ENCODE data around the gene UPF2. TPM values are rescaled to one million over a fixed set of nuclear protein-coding genes. Genes with fewer than 3 reads are reported as not detected.

Gene UPF2
- total and polyA plus RNA-seq, 2 of the 4 experiments (the other 2 are of a cell fraction) = 9.2 to 14.3 TPM

GRCh38 chr10:11894381-11895107 is 148.1 kb downstream of the UPF2 start:
- no peak for DNase-seq
- Histone ChIP-seq H3K18ac (ENCODE audit: low read depth, low read length) (no peak overlapping the region), H4K91ac (ENCODE audit: insufficient read depth, low read depth, low read length) (no peak overlapping the region), H3K9me3 (ENCODE audit: control insufficient read depth, insufficient read depth, low read length) (no peaks in the 10 kb centered on the region), H4K5ac (ENCODE audit: low read depth, low read length) (no peak overlapping the region), H3K4me1 (ENCODE audit: control insufficient read depth, insufficient read depth, low read length) (peaks cover 3% of the 10 kb centered on the region; the same call in 1 of the 2 replicates), H2BK120ac (ENCODE audit: low read depth, low read length) (no peak overlapping the region), H4K20me1 (ENCODE audit: insufficient read depth, low read length) (no peaks in the 10 kb centered on the region), H2BK20ac (ENCODE audit: low read depth, low read length) (no peak overlapping the region), H3K36me3 (ENCODE audit: control insufficient read depth, insufficient read depth, low read length) (no peaks in the 10 kb centered on the region), H3K9me1 (ENCODE audit: insufficient read depth, low read length) (peaks cover 7% of the 10 kb centered on the region; the same call in 1 of the 2 replicates), H3K23ac (ENCODE audit: low read depth, low read length) (no peak overlapping the region), H3K56ac (ENCODE audit: extremely low read depth, insufficient read depth, low read length) (no peak overlapping the region), H3K4me3 (ENCODE audit: insufficient read depth, low read depth, low read length) (no peak overlapping the region), H3K14ac (replicated peaks; ENCODE audit: low read depth, low read length) (no peak overlapping the region), H3K79me1 (ENCODE audit: low read depth in 1 of 2, low read length in 2 of 2) (no peaks in the 10 kb centered on the region), H3K4me2 (ENCODE audit: low read depth, low read length) (no peak overlapping the region), H2AK9ac (replicated peaks; ENCODE audit: low read depth, low read length, poor library complexity) (no peak overlapping the region), H2BK15ac (ENCODE audit: low read depth, low read length) (no peak overlapping the region), H4K8ac (ENCODE audit: low read depth in 2 of 2, low read length in 2 of 2) (no peak overlapping the region), H3K4ac (ENCODE audit: low read depth, low read length) (no peak overlapping the region), H3K27ac (ENCODE audit: insufficient read depth, low read length) (no peak overlapping the region), H2AFZ (replicated peaks; ENCODE audit: low read length, poor library complexity) (no peak overlapping the region), H3K27me3 (ENCODE audit: control insufficient read depth, insufficient read depth, low read length) (no peaks in the 10 kb centered on the region), H3K9ac (ENCODE audit: low read depth, low read length) (no peak overlapping the region), H2AK5ac (ENCODE audit: low read depth, low read length) (no peak overlapping the region), H2BK5ac (ENCODE audit: low read depth, low read length, poor library complexity, severe bottlenecking) (no peak overlapping the region)
- intact Hi-C loops (cut with micrococcal nuclease) (no loop called here), dilution Hi-C loops (cut with HindIII; ENCODE audit: low sequenced_read_pairs, unreplicated experiment) (no loop called here), in situ Hi-C loops (cut with MboI; ENCODE audit: low sequenced_read_pairs) (no loop called here)
- WGBS, 2 experiments (ENCODE audit: extremely low coverage in 2 of 2, insufficient read length in 1 of 2) = 93% methylated on average over 17 of the region's 47 CpGs; no CpG with 5 or more reads in 1 of the 2 experiments
- BruUV-seq (replicated peaks) = no TSS peak
- TF ChIP-seq CHD1 (IDR thresholded peaks at IDR 0.05; ENCODE audit: low read depth, low read length) = no peak
- no peak for TF ChIP-seq POLR2A (IDR thresholded peaks at IDR 0.05; ENCODE audit: low read depth, low read length)
- CTCF ChIA-PET = no interaction called here
- ATAC-seq (ENCODE audit: low read depth) = no peak
- POLR2A ChIA-PET (ENCODE audit: unreplicated experiment) = no interaction called here
